ENCODE data around the gene ACMSD.
"Not testable (repeated sequence)": the region's sequence is repeated elsewhere in the genome, so short reads cannot be mapped to it uniquely, and the experiment has no call there.

Gene ACMSD

DNA sequence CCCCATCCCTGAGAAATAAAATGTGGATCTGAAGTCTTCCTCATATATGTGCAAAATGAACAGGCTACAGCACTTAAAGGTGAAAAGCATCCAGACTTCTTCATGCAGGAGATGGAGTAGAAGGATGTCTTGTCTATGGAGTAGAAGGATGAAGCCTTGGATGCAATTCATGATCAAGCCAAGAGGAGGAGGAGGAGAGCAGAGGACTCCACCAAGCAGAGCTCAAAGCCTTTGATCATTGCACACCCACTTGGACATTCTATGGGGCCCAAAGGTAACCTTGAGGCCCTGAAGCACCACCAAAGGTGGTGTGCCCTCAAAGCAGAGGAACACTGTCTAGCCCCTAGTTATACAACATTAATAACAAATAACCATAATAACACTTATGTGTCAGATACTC, 17.3 kb downstream of the ACMSD start:
- no peak for DNase-seq

DNA sequence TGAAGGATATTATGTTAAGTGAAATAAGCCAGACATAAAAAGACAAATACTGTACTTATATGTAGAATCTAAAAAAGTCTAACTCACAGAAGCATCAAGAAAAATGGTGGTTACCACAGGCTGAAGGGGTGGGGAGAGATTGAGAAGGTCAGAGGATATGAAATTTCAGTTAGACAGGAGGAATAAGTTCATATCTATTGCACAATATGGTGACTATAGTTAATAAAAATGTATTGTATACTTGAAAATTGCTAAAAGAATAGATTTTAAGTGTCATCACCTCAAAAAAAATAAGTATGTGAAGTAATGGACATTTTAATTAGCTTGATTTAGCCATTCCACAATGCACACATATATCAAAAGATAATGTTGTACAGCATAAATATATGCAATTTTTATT, 19.8 kb downstream of the ACMSD start:
- DNase-seq = no peak

DNA sequence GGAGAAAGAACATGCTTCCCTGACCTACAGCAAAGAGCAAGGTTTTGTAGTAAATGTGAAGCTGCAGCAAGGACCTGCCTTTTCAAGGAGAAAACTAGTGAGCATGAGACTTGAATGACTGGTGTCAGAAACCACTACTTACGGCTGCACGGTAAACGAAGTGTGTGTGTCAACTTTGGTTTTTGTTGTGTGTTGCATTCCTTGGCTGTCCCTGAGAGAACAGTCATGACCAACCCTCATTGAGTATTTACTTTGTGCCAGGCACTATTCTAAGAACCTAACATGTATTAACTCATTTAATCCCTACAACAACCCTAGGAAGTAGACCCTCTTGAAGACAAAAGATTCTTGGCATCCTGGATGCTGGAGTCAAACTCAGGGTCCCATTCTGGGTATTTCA, 22.8 kb downstream of the ACMSD start:
- DNase-seq = no peak

GRCh38 chr2:134862069-134862468, 23.7 kb downstream of the ACMSD start:
- no peak for DNase-seq

DNA sequence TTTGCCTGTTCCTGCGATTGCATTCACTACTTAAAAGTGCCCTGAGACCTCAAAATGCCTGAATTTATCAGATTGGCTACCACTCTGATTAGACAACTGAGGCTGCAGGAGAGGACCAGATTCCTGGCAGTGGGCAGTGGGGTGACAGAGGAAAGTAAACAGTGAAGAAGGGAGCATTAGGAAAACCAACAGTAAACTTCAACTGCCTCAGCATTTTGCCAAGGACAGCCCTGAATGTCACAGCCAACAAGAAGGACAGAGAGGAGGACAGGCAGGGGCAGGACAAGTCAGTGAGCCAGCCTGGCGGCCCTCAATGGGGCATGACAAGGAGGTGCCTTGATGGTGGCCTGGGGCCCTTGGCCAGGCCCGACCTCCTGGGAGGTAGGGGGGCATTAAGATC, 24.3 kb downstream of the ACMSD start:
- DNase-seq = no peak

- DNase-seq = no peak
These were observed 25.0 kb downstream of the ACMSD start for GRCh38 chr2:134863446-134863845.

DNA sequence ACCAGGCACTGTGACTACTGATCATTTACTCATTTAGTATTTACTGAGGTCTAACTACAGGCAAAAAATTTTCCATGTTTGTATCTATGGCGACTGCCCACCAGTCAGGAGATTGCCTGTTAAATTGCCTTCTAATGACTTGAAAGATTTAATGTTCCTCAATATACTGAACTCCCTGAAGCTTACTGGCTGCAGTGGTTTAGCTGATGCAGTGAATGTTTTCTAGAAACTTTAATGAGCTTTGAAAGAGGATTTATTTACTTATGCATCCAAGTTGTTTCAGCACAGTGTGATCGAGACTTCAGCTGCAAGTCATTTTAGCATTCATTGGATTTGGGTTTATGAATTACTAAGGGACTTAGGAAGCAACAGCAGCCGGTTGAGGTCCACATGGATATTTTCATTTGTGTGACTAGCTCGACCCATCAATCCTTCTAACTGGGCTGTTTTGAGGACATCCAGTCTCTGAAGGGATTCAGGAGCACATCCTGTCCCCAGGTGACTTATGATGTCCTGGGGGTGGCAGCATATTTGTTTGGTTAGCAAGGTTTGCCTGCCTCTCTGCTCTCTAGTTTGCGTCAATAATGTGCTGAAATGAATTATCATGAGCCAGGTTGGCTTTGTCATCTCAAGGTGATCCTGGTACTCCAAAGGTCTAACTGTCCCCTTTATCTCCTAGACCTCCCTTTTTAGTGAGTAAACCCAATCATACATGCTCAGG, 26.8 kb downstream of the ACMSD start:
- no peak for DNase-seq

DNA sequence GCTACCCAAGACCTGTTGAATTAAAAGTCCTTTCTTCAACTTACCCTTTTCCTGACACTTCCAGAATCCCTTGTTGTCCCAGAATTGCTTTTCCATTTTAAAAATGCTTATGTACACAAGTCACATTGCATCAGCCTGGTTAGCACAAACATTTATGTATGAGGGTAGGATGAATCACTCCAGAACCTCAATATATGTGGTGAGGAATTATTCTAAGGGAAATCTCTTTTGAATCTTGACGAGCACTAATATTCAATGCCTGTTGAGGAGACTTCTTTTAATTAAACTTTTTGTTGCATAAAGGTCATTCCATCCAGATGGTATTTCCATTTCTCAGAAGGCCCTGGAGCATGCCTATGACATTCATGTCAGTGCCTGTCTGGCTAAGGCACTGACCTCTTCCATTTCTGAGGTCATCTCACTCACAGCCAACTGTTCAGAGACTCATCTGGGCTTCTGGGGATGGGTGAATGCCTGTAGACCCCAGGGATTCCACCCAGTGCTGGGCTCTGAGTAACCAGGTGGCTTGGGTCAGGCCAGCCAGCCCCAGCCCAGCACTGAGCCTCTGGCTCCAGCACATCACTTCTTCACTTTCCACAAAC, 28.2 kb downstream of the ACMSD start:
- DNase-seq = no peak

GRCh38 chr2:134869946-134870736, 31.7 kb downstream of the ACMSD start:
- no peak for DNase-seq

GRCh38 chr2:134873152-134873551, 34.7 kb downstream of the ACMSD start:
- no peak for DNase-seq

GRCh38 chr2:134875309-134875708, 36.9 kb downstream of the ACMSD start:
- no peak for DNase-seq

- DNase-seq = no peak
These were observed 44.4 kb downstream of the ACMSD start for GRCh38 chr2:134882773-134883172.

- no peak for DNase-seq
These were observed 45.3 kb downstream of the ACMSD start for GRCh38 chr2:134883552-134884293.

- DNase-seq = no peak
These were observed 46.0 kb downstream of the ACMSD start for GRCh38 chr2:134884435-134884834.

- DNase-seq = no peak
These were observed 54.0 kb downstream of the ACMSD start for GRCh38 chr2:134892282-134893035.

GRCh38 chr2:134897932-134898331, 59.5 kb downstream of the ACMSD start:
- no peak for DNase-seq

GRCh38 chr2:134899204-134899603, 60.8 kb downstream of the ACMSD start:
- no peak for DNase-seq

- DNase-seq = no peak
These were observed 61.7 kb downstream of the ACMSD start for GRCh38 chr2:134900151-134900550.

DNA sequence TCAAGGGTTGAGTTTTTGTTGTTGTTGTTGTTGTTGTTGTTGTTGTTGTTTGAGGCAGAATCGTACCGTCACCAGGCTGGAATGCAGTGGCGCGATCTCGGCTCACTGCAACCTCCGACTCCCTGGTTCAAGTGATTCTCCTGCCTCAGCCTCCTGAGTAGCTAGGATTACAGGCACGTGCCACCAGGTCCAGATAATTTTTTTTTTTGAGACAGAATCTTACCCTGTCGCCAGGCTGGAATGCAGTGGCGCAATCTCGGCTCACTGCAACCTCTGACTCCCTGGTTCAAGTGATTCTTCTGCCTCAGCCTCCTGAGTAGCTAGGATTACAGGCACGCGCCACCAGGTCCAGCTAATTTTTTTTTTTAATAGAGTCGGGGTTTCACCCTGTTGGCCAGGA, 65.3 kb downstream of the ACMSD start:
- DNase-seq = not testable (repeated sequence)

GRCh38 chr2:134905168-134905567, 66.8 kb downstream of the ACMSD start:
- DNase-seq = no peak

DNA sequence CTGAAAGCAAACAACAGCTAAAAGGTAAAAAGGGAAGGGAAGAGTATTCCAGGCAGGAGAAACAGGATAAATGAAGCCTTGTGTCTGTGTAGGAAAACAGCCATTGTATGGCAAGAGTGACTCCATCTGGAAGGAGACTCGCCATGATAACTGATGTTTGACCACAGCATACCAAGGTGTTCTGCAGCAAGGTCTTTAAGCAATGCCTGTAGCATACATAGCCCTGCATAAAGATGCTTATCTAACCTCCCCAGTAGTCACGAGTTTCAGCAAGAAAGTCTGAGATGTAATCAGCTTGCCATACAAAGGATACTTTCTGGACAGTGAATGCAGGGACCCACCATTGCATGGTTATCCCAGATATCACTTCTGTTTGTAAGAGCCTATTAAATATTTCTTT, 68.3 kb downstream of the ACMSD start:
- no peak for DNase-seq

DNA sequence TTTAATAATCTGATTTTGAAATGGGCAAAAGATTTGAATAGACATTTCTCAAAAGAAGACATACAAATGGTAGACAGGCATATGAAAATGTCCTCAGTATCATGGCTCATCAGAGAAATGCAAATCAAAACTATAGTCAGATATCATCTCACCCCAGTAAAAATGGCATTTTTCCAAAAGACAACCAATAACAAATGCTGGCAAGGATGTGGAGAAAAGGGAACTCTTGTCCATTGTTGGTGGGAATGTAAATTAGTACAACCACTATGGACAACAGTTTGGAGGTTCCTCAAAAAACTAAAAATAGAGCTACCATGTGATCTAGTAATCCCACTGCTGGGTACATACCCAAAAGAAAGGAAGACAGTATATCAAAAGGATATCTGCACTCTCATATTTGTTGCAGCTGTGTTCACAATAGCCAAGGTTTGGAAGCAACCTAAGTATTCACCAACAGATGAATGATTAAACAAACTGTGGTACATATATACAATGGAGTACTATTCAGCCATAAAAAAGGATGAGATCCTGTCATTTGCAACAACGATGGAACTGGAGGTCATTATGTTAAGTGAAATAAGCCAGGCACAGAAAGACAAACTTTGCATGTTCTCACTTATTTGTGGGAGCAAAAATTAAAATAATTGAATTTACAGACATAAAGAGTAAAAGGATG, 69.2 kb downstream of the ACMSD start:
- not testable (repeated sequence) for DNase-seq
